ENCODE results near the gene KRT2.

DNA sequence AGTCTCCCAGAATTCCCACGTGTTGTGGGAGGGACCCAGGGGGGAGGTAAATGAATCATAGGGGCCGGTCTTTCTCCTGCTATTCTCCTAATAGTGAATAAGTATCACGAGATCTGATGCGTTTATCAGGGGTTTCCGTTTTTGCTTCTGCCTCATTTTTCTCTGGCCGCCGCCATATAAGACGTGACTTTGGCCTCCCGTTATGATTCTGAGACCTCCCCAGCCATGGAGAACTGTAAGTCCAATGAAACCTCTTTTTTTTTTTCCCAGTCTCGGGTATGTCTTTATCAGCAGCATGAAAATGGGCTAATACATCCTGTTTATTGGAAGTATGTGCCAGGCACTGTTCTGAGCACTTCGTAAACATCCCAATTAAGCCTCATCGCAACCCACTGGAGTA, 51.5 kb downstream of the KRT2 start:
- TF ChIP-seq POLR2A (IDR thresholded peaks at IDR 0.05; ENCODE audit: low read depth, low read length) (no peak), SIN3A (IDR thresholded peaks at IDR 0.05; ENCODE audit: low read depth, low read length) (no peak), REST (IDR thresholded peaks at IDR 0.05; ENCODE audit: low read depth, low read length) (no peak)
- TF ChIP-seq, protein P1, sequence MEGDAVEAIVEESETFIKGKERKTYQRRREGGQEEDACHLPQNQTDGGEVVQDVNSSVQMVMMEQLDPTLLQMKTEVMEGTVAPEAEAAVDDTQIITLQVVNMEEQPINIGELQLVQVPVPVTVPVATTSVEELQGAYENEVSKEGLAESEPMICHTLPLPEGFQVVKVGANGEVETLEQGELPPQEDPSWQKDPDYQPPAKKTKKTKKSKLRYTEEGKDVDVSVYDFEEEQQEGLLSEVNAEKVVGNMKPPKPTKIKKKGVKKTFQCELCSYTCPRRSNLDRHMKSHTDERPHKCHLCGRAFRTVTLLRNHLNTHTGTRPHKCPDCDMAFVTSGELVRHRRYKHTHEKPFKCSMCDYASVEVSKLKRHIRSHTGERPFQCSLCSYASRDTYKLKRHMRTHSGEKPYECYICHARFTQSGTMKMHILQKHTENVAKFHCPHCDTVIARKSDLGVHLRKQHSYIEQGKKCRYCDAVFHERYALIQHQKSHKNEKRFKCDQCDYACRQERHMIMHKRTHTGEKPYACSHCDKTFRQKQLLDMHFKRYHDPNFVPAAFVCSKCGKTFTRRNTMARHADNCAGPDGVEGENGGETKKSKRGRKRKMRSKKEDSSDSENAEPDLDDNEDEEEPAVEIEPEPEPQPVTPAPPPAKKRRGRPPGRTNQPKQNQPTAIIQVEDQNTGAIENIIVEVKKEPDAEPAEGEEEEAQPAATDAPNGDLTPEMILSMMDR (IDR thresholded peaks at IDR 0.05 in 2 of 3, conservative IDR thresholded peaks at IDR 0.05 in 1 of 3; ENCODE audit: control insufficient read depth in 2 of 3, extremely low read depth in 1 of 3, insufficient read depth in 1 of 3, low read depth in 3 of 3, low read length in 3 of 3) = no peak

Measured in GM12878 (cell line).